Astrocyte of the spinal cord (primary cell): Measurements from ENCODE around the gene DERA.

Experiments used
- DNase-seq: peaks from one replicate; pipeline ENCODE4 v3.0.0; 2011; ENCODE audit warnings: low read depth, low spot score
- H3K4me3 ChIP-seq: 2 replicates; pipeline ENCODE4 v1.5.1; 2011; ENCODE audit warnings: low read depth, mild to moderate bottlenecking, low read length, moderate library complexity
- in situ Hi-C: cut with HindIII; loops from 2 replicates; pipeline ENCODE4 v1.10.0; 2017; ENCODE audit warnings: low sequenced_read_pairs
- TF ChIP-seq, protein P1 (sequence below): IDR thresholded peaks from 2 replicates; pipeline ENCODE4 v1.5.1; 2012; ENCODE audit warnings: low read depth, mild to moderate bottlenecking, low read length, inconsistent platforms

DERA gene

DNA sequence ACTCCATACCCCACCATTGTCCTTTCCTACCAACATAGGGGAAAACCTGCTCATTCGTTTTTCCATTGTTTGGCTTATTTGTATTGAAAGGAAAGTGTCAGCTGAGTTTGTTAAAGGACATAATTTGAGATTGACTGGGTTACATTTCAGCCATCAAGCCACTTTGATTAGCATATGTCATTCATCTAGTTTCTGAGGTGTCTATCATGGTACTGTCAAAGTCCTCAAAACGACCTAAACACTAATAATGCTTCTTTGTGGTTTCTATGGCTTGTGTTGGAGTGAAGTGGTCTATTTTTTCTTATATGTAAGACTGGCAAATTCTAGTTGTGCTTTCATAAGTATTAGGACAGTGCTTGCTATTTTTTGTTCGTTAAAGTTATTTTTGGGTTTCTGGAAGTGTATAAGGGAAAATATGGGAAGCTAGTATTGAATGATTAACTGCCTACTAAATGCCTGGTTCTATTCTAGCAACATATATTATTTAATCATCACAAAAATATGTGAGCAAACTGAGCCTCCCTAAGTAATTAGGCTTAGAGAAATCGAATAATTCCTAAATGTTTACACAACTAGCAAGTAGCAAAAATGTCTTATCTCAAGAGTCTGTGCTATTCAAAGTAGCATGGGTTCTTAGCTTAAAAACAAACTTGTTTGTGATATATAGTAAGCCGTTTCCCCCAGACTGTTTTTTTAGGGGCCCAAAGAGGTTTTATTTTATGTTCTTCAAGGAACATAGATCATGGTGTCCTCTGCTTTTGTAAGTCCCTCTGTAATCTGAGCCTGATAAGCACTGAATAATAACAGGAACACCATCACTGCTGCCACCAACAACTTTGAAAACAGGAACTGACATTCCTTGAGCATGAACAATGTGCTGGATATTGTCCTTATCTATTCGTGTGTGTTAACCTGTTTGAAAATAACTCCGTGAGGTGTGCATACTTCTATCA, 67.1 kb downstream of the DERA start:
- peak; percentile 61 for DNase-seq
- in situ Hi-C loops, result no loop called here
- no peak overlapping the region for H3K4me3 ChIP-seq
- TF ChIP-seq, protein P1, sequence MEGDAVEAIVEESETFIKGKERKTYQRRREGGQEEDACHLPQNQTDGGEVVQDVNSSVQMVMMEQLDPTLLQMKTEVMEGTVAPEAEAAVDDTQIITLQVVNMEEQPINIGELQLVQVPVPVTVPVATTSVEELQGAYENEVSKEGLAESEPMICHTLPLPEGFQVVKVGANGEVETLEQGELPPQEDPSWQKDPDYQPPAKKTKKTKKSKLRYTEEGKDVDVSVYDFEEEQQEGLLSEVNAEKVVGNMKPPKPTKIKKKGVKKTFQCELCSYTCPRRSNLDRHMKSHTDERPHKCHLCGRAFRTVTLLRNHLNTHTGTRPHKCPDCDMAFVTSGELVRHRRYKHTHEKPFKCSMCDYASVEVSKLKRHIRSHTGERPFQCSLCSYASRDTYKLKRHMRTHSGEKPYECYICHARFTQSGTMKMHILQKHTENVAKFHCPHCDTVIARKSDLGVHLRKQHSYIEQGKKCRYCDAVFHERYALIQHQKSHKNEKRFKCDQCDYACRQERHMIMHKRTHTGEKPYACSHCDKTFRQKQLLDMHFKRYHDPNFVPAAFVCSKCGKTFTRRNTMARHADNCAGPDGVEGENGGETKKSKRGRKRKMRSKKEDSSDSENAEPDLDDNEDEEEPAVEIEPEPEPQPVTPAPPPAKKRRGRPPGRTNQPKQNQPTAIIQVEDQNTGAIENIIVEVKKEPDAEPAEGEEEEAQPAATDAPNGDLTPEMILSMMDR, result no peak

DNA sequence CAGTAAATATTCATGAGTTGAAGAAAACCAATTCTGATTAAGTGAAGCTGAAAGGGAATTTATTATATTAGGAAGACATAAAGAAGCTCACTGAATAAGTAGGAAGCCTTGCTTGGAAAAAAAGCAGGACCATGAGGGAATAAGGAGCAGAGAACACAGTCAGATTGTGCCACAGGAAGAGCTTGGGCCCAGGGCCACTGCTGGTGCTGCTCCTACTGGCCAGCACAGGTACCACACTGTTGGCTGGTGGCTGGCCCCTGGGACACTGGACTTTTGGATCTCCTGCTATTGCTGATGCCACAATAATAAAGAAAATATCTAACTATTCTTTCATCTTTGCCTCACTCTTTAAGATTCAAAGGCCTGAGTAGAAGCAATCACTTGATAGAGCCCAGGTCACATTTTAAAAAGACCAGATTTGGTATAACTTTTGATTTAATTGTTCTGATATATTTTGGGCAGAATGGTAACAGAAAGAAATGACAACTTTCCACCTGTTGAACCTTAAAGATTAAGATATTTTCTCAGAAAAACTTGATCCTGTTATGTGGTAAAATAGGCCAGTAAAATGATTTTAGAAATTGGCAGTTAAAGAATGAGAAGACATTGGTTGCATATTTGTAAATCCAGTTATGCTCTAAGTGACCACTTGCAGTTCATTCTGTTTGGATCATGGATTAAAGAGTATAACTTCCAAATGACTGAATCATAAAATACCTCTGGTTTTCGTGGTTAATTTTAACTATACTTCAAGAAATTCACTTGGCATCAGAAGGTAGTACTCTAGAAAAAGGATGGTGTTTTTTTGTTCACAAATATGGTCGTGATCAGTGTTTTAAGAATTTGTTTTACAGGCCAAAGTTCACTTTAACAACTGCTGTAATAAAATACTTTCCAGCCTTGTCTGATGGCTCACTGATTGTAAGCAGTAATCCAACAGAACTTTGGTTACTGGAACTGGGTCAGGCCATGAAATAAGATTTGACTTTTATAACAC, 68.3 kb downstream of the DERA start:
- peak; percentile 93 for DNase-seq
- no peak overlapping the region for H3K4me3 ChIP-seq
- in situ Hi-C loops, result no loop called here
- TF ChIP-seq, protein P1, result peak; percentile 58

DNA sequence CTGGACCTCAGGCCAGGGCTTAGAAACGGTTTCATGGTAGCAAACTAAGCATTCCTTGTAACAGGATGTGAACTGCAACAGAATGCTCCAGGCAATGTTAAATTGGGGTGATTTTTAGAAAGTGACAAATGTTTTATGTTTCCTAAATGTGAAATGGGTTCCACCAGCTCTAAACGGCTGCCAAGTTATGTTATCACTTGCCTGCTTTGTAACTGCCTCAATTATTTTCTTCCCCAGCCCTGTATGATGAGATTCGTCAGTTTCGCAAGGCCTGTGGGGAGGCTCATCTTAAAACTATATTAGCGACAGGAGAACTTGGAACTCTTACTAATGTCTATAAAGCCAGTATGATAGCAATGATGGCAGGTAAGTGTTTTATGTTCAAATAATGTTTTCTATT, 70.9 kb downstream of the DERA start:
- DNase-seq, result no peak
- in situ Hi-C loops, result no loop called here
- TF ChIP-seq, protein P1, result no peak

DNA sequence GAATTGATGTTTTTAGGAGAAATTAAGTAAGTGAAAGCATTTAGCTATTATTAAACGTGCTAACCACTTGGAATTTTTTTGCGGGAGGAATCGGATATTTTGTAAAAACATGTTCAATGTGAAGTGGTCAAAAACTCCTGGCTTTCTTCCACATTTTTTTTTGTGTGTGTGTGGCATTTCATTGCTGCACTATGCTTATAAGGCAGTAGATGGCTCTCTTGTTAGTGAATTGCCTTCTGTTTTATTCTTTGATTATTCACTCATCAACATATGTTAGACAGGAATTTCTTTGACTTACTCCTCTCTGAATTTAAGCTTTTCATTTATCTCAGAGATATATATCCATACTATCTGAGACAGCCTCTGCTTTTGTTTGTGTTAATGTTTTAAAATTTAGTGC, 71.3 kb downstream of the DERA start:
- peak; percentile 62 for DNase-seq

More for the DNA sequence above, 70.9 kb downstream of the DERA start:
- H3K4me3 ChIP-seq, result no peak overlapping the region

DNA sequence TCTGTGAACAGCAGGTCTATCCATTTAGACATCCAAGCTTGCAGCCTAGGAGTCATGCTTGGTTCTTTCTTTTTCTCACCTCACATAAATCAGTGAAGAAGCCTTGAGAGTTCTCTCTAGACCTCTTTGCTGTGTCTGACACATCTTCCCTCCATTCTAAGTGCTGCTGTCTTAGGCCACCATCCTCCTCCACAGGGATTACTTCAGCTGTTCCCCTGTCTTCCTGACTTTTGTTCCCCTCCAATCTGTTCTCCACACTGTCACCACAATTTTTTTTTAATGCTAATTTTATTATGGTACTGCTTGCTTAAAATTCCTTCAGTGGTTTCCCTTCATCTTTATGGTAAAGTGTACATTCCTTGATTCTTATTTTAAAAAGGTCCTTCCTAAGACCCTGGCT, 71.8 kb downstream of the DERA start:
- TF ChIP-seq, protein P1, result no peak
- H3K4me3 ChIP-seq, result no peak overlapping the region
- DNase-seq, result no peak
- in situ Hi-C loops, result no loop called here

More for the DNA sequence above, 71.3 kb downstream of the DERA start:
- TF ChIP-seq, protein P1, result peak; percentile 62
- no peak overlapping the region for H3K4me3 ChIP-seq
- in situ Hi-C loops, result no loop called here

DNA sequence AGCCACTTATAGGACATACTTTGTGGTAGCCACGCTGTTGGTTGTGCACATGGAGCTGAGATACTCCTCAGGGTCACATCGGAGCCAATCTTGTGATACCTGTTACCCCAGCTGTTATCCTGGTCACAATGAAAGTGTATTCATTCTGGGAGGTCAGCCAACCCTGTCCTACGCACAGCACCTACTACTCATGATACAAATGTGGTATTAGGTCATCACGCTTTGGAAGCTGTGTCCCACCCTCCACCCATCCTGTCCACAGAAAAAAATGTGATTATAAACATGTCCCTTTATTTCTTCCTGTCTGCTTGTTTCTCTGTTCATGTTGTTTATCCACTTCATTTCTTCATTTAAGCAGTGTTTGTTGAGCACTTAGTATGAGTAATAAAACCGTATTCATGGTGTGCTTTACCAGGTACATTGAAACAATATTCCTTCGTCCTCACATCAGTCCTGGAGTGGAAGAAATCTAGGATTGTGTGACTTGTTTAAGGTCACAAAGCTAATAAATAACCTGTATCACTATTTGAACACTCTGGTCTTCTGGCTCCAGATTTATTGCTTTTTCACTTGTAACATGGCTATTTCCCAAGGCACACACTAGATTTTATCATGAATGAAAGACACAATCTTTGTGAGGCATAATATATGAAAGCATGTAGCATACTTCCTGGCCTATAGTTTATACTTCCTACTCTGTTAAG, 73.1 kb downstream of the DERA start:
- TF ChIP-seq, protein P1, result no peak
- no peak overlapping the region for H3K4me3 ChIP-seq
- DNase-seq, result no peak
- in situ Hi-C loops, result no loop called here
